IMR-90 (cell line): ENCODE data around the gene RPL18. TPM values are rescaled to one million over a fixed set of nuclear protein-coding genes. Genes with fewer than 3 reads are reported as not detected.
A peak's percentile ranks its signal among the peaks of the same experiment; 100 is the strongest.

Experiments used
- ATAC-seq: fragments of 200-7000 bp; cut with Tn5 transposase; 2 replicates; pipeline ENCODE4 v1.9.1; 2020; ENCODE audit warnings: low read depth, mild to moderate bottlenecking, moderate library complexity
- BruUV-seq: library from RNA; stranded (reverse); fragments of 400-500 nt; replicated peaks from 2 replicates; lab custom pipeline; 2021; lab: Mats Ljungman, UMichigan
- CTCF ChIA-PET: fragments of 300-600 bp; formaldehyde crosslinking; extraction: SDS; loops from one replicate; lab custom pipeline; 2021; ENCODE audit warnings: antibody characterized with exemption; lab: Yijun Ruan, JAX
- POLR2A ChIA-PET: fragments of 300-600 bp; sonication (Branson Sonifier 250); formaldehyde crosslinking; loops from one replicate; lab custom pipeline; 2022; ENCODE audit warnings: antibody characterized with exemption; ENCODE audit not compliant: unreplicated experiment; lab: Charles Lee
- DNase-seq: peaks from one replicate; pipeline ENCODE4 v3.0.0; 2013
- H2AFZ ChIP-seq: replicated peaks from 2 replicates; pipeline ENCODE3; 2013; ENCODE audit warnings: low read length, mild to moderate bottlenecking; ENCODE audit not compliant: poor library complexity
- H2AK5ac ChIP-seq: 2 replicates; pipeline ENCODE4 v1.6.1; 2013; ENCODE audit warnings: low read depth, low read length, inconsistent platforms
- H2AK9ac ChIP-seq: replicated peaks from 2 replicates; pipeline ENCODE3; 2013; ENCODE audit warnings: mild to moderate bottlenecking, low read depth, low read length, moderate library complexity; ENCODE audit not compliant: poor library complexity
- H2BK120ac ChIP-seq: 2 replicates; pipeline ENCODE4 v1.6.1; 2013; ENCODE audit warnings: low read depth, low read length, inconsistent platforms
- H2BK15ac ChIP-seq: 3 replicates; pipeline ENCODE4 v1.6.1; 2013; ENCODE audit warnings: low read depth, low read length, inconsistent platforms
- H2BK20ac ChIP-seq: 2 replicates; pipeline ENCODE4 v1.6.1; 2013; ENCODE audit warnings: low read depth, mild to moderate bottlenecking, inconsistent platforms, low read length, moderate library complexity
- H2BK5ac ChIP-seq: 2 replicates; pipeline ENCODE4 v1.6.1; 2013; ENCODE audit warnings: mild to moderate bottlenecking, low read depth, low read length, inconsistent platforms; ENCODE audit not compliant: poor library complexity, severe bottlenecking
- H3K14ac ChIP-seq: replicated peaks from 2 replicates; pipeline ENCODE4 v1.6.1; 2013; ENCODE audit warnings: low read depth, low read length, inconsistent platforms
- H3K18ac ChIP-seq: 2 replicates; pipeline ENCODE4 v1.6.1; 2013; ENCODE audit warnings: low read depth, low read length, control low read depth
- H3K23ac ChIP-seq: 2 replicates; pipeline ENCODE4 v1.6.1; 2013; ENCODE audit warnings: low read depth, low read length, inconsistent platforms
- H3K27ac ChIP-seq: 2 replicates; pipeline ENCODE4 v1.5.1; 2013; ENCODE audit warnings: mild to moderate bottlenecking, control low read depth, low read length; ENCODE audit not compliant: insufficient read depth
- H3K27me3 ChIP-seq: 2 replicates; pipeline ENCODE4 v1.6.1; 2013; ENCODE audit warnings: low read length; ENCODE audit not compliant: control insufficient read depth, insufficient read depth
- H3K36me3 ChIP-seq: 2 replicates; pipeline ENCODE4 v1.6.1; 2013; ENCODE audit warnings: low read length, mixed read lengths; ENCODE audit not compliant: control insufficient read depth, insufficient read depth
- H3K4ac ChIP-seq: 2 replicates; pipeline ENCODE4 v1.6.1; 2013; ENCODE audit warnings: low read depth, low read length, inconsistent platforms
- H3K4me1 ChIP-seq: 2 replicates; pipeline ENCODE4 v1.6.1; 2013; ENCODE audit warnings: low read length, mixed read lengths; ENCODE audit not compliant: control insufficient read depth, insufficient read depth
- H3K4me2 ChIP-seq: 2 replicates; pipeline ENCODE4 v1.6.1; 2013; ENCODE audit warnings: low read depth, mild to moderate bottlenecking, control low read depth, low read length, moderate library complexity
- H3K4me3 ChIP-seq: 2 replicates; pipeline ENCODE4 v1.5.1; 2013; ENCODE audit warnings: low read depth, mild to moderate bottlenecking, control low read depth, low read length, moderate library complexity; ENCODE audit not compliant: insufficient read depth
- H3K56ac ChIP-seq: 2 replicates; pipeline ENCODE4 v1.6.1; 2013; ENCODE audit warnings: low read length, inconsistent platforms; ENCODE audit not compliant: insufficient read depth; ENCODE audit errors: extremely low read depth
- H3K79me1 ChIP-seq, 2 experiments: 2 replicates each; pipeline ENCODE4 v1.6.1; 2013; ENCODE audit warnings: low read length in 2 of 2, inconsistent platforms in 1 of 2, low read depth in 1 of 2
- H3K9ac ChIP-seq: 2 replicates; pipeline ENCODE4 v1.6.1; 2013; ENCODE audit warnings: low read depth, low read length, control low read depth
- H3K9me1 ChIP-seq: 2 replicates; pipeline ENCODE4 v1.6.1; 2013; ENCODE audit warnings: low read length, inconsistent platforms; ENCODE audit not compliant: insufficient read depth
- H3K9me3 ChIP-seq: 2 replicates; pipeline ENCODE4 v1.6.1; 2013; ENCODE audit warnings: low read length; ENCODE audit not compliant: control insufficient read depth, insufficient read depth
- H4K20me1 ChIP-seq: 2 replicates; pipeline ENCODE4 v1.6.1; 2013; ENCODE audit warnings: low read length, inconsistent platforms; ENCODE audit not compliant: insufficient read depth
- H4K5ac ChIP-seq: 2 replicates; pipeline ENCODE4 v1.6.1; 2013; ENCODE audit warnings: mild to moderate bottlenecking, low read depth, low read length, control low read depth
- H4K8ac ChIP-seq, 2 experiments: 2 replicates each; pipeline ENCODE4 v1.6.1; 2013; ENCODE audit warnings: low read depth in 2 of 2, low read length in 2 of 2, control low read depth in 1 of 2, inconsistent platforms in 1 of 2
- H4K91ac ChIP-seq: 2 replicates; pipeline ENCODE4 v1.6.1; 2013; ENCODE audit warnings: low read depth, low read length, inconsistent platforms; ENCODE audit not compliant: insufficient read depth
- BHLHE40 ChIP-seq: fragments of 150-350 bp; IDR thresholded peaks from 2 replicates; pipeline ENCODE4 v1.6.1; 2016; ENCODE audit warnings: mild to moderate bottlenecking, low read depth, low read length
- CTCF ChIP-seq: conservative IDR thresholded peaks from 2 replicates; pipeline ENCODE4 v1.5.1; 2012; ENCODE audit warnings: mild to moderate bottlenecking, low read depth, low read length, improper control_type of control experiment
- ELK1 ChIP-seq: fragments of 150-350 bp; IDR thresholded peaks from 2 replicates; pipeline ENCODE4 v1.6.1; 2016; ENCODE audit warnings: low read depth, mild to moderate bottlenecking, low read length, moderate library complexity, borderline replicate concordance
- FOS ChIP-seq: fragments of 150-350 bp; IDR thresholded peaks from 2 replicates; pipeline ENCODE4 v1.6.1; 2016; ENCODE audit warnings: low read depth, low read length
- MAFK ChIP-seq: IDR thresholded peaks from 2 replicates; pipeline ENCODE4 v1.6.1; 2012; ENCODE audit warnings: low read depth, low read length, improper control_type of control experiment
- RAD21 ChIP-seq: IDR thresholded peaks from 2 replicates; pipeline ENCODE4 v1.6.1; 2012; ENCODE audit warnings: low read length, improper control_type of control experiment
- WGBS, 2 experiments: methylation state at CpG; one replicate each; pipeline versions ENCODE4 v1.1.5 to v1.1.7; 2013; ENCODE audit warnings: missing lambda C conversion rate in 2 of 2; ENCODE audit not compliant: insufficient read length in 1 of 2; ENCODE audit errors: extremely low coverage in 2 of 2; 5-methylcytosine and 5-hydroxymethylcytosine counted together
- dilution Hi-C: fragments of 300-500 bp; cut with HindIII; formaldehyde crosslinking; loops from one replicate; pipeline ENCODE4 v1.14.3; 2018; ENCODE audit warnings: low sequenced_read_pairs; ENCODE audit not compliant: unreplicated experiment
- in situ Hi-C: fragments of 300-500 bp; cut with MboI; formaldehyde crosslinking; loops from 3 replicates; pipeline ENCODE4 v1.14.3; 2019; ENCODE audit warnings: low sequenced_read_pairs, inconsistent platforms, mixed read lengths
- intact Hi-C: fragments of 100-400 bp; cut with micrococcal nuclease; formaldehyde crosslinking; loops from 2 replicates; pipeline ENCODE4 v1.10.0; 2022
- polyA plus RNA-seq, 3 experiments: library from polyadenylated mRNA; depleted of rRNA; stranded (reverse); fragments of >200 nt; gene quantifications; 2 replicates each; pipeline ENCODE4 v1.2.3, GENCODE V29; 2012; ENCODE audit warnings: low replicate concordance in 1 of 3
- total RNA-seq: library from RNA; depleted of rRNA; stranded (reverse); fragments of >200 nt; gene quantifications from 2 replicates; pipeline ENCODE4 v1.2.3, GENCODE V29; 2012

Gene RPL18
- total and polyA plus RNA-seq, 2 of the 4 experiments (the other 2 are of a cell fraction): 1,909 to 2,254 TPM

- H3K4me2 ChIP-seq: no peak overlapping the region
- H3K27ac ChIP-seq: no peak overlapping the region
- ChIA-PET CTCF (interaction anchor here (0.6 kb wide), 1 partner anchor 106 kb away, joined by 3 read pairs; no protein-coding TSS in a partner anchor), POLR2A (no interaction called here)
- no peak overlapping the region for H2AK5ac ChIP-seq
- no peaks in the 10 kb centered on the region for H3K4me1 ChIP-seq
- TF ChIP-seq RAD21: no peak
- no peak for TF ChIP-seq ELK1
- no peak for TF ChIP-seq FOS
- no peak for TF ChIP-seq BHLHE40
- no peak for TF ChIP-seq CTCF
- no peak for TF ChIP-seq MAFK
- peak overlapping the region; percentile 24 for H2AK9ac ChIP-seq
- H3K36me3 ChIP-seq: no peaks in the 10 kb centered on the region
- no peak overlapping the region for H2AFZ ChIP-seq
- no peak overlapping the region for H3K14ac ChIP-seq
- H3K9me1 ChIP-seq: no peaks in the 10 kb centered on the region
- no peak overlapping the region for H2BK20ac ChIP-seq
- H3K79me1 ChIP-seq: no peaks in the 10 kb centered on the region
- H4K5ac ChIP-seq: no peak overlapping the region
- no peak for ATAC-seq
- 60% methylated on average over 1 of the region's 7 CpGs; no CpG with 5 or more reads in 1 of the 2 experiments for WGBS, 2 experiments
- H4K8ac ChIP-seq: no peak overlapping the region
- H4K20me1 ChIP-seq: no peaks in the 10 kb centered on the region
- H3K27me3 ChIP-seq: no peaks in the 10 kb centered on the region; the same call in 1 of the 2 replicates
- H4K91ac ChIP-seq: no peak overlapping the region
- in situ Hi-C loops: no loop called here
- H2BK5ac ChIP-seq: no peak overlapping the region
- no peak overlapping the region for H3K4ac ChIP-seq
- no peak for DNase-seq
- H3K18ac ChIP-seq: no peak overlapping the region
- H2BK120ac ChIP-seq: no peak overlapping the region
- no peak overlapping the region for H3K9ac ChIP-seq
- no peaks in the 10 kb centered on the region for H3K9me3 ChIP-seq
- H3K4me3 ChIP-seq: no peak overlapping the region
- H3K23ac ChIP-seq: no peak overlapping the region
- dilution Hi-C loops: no loop called here
- no peak overlapping the region for H3K56ac ChIP-seq
- BruUV-seq: no TSS peak
- intact Hi-C loops: no loop called here
- H2BK15ac ChIP-seq: no peak overlapping the region
Measured at GRCh38 chr19:48607359-48607755, 11.6 kb downstream of the RPL18 start.
